Stimulated activated CD4-positive, alpha-beta T cell treated with anti-CD3 and anti-CD28 coated beads, Interleukin-2, amount 100 ng/mL, for 24 hours (primary cell): Measurements from ENCODE around the gene EPHA6.

Experiments used
- DNase-seq, 2 donors: peaks; one replicate each; pipeline ENCODE4 v3.0.0-alpha.2; 2020

Gene EPHA6

DNA sequence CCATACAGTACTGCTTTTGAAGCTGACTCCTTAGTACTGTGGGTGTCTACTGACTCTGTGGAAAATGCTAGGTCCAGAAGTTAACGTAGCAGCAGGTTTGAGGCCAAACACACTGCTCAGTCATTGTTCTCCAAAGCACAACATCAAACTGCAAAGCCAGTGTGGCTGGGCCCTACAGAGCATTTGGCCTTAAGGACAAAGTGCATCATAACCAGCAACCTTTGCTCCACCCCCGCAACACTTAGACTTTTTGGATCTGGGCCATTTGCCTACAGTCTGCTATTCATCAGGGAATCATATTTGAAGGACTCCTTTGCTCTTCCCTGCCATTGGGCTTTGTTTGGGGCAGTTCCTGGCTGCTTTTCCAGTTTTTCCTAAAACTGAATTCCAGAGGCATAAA is 907.1 kb downstream of the EPHA6 start:
- no peak for DNase-seq

DNA sequence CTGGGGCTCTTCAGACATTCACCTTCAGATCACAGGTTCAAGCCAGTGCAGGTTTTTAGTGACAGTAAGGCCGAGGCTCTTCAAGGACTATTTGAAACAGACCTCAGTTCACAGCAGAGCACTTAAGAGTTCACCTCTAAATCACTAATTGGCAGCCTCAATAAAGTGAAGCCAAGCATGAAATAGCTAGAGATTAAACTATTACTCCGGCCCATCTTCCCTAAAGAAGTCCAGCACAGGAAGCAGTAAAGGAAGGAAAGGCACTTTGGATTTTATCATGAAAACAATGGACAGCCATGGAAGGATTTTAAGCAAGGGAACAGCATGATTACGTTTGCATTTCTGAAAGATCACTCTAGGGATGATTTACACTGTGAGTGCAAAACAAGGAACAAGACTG is 922.5 kb downstream of the EPHA6 start:
- DNase-seq = no peak

DNA sequence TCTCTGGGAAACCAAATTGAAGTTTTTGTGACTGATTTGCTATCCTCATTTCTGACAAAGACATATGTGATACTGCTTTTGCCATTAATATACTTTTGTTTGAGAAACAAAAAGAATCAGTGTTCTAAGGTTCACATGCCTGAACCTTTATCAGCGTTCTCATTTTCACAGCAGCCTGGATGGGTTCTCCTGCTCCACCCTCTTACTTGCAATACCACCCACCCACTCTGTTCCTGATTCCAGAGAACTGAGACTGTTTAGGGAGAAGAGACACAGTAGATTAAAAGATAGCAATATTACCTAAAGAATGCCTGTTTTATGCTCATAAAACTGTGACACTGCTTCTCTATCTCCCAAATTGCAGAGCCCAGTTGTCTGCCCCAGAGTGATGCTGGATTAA is 924.4 kb downstream of the EPHA6 start:
- DNase-seq = no peak

DNA sequence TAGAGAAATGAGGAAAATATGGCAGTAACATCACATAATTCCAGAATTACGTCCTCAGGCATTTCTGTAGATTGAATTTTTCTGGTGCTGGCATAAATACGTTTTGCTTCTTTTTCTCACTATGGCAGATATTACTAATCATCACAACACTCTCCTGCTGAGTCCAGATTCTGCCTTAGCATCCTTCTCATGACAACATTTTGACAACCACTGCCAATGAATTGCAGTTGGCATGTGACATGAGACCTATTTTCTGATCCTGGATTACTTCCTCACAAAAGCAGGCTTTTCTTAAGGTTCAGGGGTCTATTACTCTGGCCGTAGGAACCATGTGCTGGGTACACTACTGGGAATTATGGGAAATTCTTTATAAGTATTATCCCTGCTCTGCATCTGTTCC is 927.6 kb downstream of the EPHA6 start:
- DNase-seq = no peak

DNA sequence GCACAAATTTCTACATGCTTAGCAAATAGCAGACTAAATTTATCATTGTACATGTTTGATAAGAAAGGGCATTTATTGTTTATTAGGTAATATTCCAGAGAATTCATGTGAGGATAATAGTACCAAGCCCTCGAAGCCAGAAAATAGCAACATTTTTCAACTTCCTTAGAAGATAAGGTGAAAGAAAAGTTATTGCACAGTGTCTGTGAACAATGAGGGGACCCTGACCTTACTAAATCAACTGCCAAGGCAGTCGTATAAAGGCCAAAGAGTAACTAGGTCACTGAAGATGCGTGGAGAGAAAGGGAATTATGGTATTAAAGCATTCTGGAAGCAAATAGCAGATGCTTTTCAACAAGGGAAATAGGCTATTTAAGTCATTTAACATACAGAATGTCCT is 929.9 kb downstream of the EPHA6 start:
- DNase-seq = no peak

DNA sequence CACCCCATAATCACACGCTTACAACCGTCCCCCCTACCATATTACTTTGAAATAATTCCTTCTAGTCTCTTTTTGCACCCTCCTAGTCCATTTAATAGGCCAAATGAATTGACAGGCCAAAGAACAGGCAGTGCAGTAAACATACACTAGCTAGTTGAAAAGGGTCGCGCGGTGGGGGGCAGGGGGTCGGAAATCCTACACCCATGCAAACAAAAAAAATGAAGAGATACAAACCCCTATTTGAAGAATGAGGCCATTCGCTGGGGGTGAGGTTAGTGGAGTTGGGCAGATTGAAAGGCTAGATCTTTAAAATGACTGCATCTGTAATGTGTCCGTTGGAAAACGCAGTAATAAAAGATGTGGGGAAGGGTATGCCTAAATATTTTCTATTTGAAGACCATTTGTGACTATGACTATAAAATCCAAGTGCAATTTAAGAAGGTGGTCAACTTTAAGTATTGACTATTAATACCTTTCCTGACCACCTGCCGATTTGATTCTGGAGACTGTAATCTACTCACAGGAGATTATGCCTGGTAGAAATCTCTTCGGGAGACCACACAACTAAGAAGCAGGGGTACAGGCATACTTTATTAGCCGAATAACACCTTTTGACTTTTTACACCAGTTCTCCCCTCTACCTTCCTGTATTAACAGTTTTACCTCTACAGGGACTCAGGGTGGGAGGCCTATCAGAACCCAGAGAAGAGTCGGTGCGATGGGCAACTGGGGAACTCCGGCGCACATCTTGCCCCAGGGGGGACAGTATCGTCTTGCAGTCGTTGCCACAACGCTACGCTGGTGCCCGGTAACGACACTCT is 949.4 kb downstream of the EPHA6 start:
- DNase-seq = no peak

DNA sequence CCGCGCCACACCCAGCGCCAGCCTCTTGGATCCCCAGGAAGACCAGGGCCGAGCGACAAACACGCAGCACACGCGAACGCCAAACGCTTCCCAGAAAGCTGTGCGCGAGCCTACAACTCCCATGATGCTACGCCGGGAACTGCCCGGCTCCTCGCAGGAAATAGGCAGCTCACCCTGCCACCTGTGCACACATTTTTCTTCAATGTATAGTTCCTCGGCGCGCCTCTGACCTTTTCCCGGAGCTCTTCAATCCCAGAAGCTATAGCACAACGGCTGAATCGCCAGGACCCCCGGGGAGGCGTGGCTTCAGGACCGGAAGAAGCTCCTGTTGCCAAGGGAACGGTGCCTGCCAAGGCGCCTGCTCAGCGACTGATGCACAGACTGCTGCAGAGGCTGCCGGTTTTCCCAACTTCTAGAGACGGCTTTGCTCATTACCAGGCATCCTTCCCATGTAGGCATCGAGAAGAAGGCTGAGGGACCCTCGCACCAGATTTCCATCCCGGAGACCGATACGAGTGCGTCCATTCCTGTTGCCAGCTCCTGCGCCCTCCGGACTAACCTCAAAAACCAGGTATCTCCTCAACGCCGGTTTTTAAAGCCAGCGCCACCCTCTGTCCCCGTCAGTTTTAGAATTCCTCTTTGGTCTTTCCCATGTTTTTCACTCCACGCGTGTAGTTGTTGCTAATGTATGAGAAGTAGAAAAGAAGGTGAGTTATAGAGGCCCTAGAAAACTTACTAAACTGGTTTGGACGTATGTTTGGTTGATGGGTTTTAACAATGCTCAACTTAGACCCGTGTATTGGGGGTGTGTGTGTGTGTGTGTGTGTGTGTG is 950.2 kb downstream of the EPHA6 start, which contains the start of gene ARL6:
TSS of gene ARL6 (plus strand) at position 352 of the 832 bp plus-strand sequence. CDS start 3,350 bp downstream, outside the sequence.
- DNase-seq = peak; percentile 75 to 76

DNA sequence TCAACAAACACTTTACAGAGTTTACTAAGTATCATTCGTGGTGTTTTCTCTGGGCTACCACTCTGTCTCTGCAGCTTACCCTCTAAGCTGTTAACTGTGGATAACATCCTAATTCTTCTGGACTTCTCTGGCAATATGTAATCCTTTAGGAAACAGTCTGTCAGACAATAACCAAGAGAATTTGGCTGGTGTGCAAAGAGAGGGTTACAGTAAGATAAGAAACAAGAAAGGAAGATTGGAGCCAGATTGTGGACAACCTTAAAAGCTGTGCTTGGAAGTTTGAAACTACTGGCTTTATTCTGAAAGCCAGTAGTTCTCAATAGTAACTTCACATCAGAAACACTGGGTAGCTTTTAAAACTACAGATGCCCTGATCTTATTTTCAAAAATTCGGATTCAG is 950.9 kb downstream of the EPHA6 start:
- DNase-seq = no peak

DNA sequence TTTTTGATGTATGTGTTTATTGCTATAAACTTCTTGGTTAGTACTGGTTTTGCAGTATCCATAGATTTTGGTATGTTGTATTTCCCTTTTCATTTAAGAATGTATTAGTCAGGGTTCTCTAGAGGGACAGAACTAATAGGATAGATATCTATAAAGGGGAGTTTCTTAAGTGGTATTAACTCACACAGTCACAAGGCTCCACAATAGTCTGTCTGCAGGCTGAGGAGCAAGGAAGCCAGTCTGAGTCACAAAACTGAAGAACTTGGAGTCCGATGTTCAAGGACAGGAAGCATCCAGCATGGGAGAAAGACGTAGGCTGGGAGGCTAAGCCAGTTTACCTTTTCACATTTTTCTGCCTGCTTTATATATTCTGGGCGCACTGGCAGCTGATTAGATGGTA is 958.5 kb downstream of the EPHA6 start:
- no peak for DNase-seq

DNA sequence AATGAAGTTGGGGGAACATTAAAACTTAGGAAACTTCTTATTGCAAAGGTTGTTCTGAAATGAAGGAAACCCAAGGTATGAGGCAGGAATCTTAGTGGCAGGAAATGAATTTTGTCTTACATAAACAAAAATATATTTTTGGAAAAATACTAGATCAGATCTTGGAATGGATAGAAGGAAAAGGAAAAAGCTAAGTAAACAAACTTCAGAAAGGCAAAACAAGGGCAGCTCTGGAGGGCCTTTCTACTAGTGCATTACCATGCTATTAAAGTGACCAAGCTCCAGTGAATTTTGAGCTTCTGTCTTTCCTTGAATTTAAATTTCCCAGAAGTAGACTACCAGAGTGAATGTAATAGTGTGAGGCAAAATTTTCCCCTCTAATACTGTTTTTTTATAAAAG is 963.8 kb downstream of the EPHA6 start:
- no peak for DNase-seq

DNA sequence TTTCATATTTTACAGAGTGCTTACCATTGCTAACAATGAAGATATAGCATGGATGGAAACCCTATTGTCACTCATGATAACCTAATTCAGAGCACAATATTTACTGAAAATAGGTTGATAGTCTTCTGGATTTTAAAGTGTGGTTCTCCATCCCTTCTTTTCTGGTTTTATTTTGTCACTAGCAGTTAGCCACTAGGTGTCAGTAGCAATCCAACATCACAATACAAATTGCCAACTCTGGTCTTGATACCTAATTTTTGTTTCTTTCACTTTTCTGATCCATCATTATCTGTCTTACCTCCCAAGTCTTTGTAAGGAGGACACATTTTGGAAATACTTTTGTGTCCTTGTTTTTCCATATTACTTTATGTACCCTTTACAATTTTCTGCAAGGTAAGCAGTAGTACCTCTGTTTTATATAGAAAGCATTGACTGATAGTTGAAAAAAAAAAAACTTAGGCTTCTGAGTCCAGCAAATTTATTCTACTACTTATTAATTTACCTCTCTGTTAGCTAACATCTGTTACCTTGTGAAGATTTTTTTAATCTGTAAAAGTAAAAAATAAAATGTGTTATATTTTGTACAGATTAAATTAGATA is 979.1 kb downstream of the EPHA6 start:
- DNase-seq = no peak

DNA sequence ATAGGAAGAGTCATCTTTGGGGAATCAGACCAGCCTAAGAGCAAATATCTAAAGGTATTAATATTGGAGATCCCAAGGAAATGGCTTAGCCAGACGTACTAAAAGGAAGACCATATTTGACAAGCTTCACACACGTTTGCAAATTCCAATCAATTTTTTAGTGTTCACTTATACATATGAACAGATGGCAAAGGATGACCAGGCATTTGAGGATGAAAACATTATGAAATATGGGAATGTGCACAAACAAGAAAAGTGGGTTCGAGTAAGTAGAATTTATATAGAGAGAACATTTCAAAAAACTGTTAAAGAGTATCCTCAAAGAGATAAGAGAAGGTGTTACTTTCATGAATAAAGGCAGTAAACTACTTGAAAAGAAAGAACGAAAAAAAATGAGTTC is 981.6 kb downstream of the EPHA6 start:
- DNase-seq = no peak
